SU-DHL-6 (cell line): Measurements from ENCODE around the gene FDXR.

Experiments
- EZH2phosphoT487 ChIP-seq: fragments of 200-600 bp; sonication (generic), shearing (Covaris generic); conservative IDR thresholded peaks from 2 replicates; pipeline ENCODE4 v1.6.1; 2018; ENCODE audit warnings: mild to moderate bottlenecking, antibody characterized with exemption, low read length, moderate library complexity, mixed read lengths
- TF ChIP-seq, protein P1 (sequence below): fragments of 200-600 bp; sonication (generic); IDR thresholded peaks from one replicate; pipeline ENCODE4 v1.5.1; 2017; ENCODE audit warnings: antibody characterized with exemption, mild to moderate bottlenecking, low read length, moderate library complexity; ENCODE audit not compliant: insufficient read depth, poor library complexity, severe bottlenecking

DNA sequence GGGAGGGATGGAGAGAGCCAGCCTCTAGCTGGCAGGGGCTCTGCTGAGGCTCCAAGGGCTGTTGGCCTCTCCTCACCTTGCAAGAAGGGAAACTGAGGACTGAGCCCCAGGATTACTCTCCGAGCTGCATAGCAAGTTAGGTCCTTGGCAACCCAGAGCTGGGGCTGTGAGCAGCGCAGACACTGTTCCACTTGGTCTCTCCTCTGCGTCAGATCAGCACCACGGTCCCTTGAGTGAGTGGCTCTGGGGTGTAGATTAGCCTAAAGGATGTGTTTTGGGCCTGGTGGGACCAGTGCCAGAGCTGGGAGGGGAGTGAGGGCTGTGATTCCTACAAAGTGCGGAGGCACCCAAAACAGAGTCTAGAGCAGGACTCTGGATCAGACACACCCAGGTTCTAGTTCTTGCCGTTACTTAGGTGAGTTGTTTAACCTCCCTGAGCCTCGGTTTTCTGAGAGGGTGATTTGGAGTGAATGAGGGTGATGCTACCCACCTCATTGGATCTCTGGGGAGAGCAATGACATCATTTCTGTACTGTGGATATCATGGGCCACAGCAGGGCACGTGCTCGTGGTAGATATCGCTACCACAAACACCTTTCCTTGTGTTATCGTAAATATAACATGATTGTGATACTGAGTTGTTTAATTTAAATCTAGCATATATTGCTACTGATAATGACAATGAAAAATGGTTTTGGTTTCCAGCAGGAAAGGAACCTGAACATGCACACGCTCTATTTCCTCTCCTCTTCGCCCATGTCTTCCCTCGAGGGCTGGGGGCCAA, 28.8 kb upstream of the FDXR start:
- TF ChIP-seq, protein P1, sequence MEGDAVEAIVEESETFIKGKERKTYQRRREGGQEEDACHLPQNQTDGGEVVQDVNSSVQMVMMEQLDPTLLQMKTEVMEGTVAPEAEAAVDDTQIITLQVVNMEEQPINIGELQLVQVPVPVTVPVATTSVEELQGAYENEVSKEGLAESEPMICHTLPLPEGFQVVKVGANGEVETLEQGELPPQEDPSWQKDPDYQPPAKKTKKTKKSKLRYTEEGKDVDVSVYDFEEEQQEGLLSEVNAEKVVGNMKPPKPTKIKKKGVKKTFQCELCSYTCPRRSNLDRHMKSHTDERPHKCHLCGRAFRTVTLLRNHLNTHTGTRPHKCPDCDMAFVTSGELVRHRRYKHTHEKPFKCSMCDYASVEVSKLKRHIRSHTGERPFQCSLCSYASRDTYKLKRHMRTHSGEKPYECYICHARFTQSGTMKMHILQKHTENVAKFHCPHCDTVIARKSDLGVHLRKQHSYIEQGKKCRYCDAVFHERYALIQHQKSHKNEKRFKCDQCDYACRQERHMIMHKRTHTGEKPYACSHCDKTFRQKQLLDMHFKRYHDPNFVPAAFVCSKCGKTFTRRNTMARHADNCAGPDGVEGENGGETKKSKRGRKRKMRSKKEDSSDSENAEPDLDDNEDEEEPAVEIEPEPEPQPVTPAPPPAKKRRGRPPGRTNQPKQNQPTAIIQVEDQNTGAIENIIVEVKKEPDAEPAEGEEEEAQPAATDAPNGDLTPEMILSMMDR = no peak
- TF ChIP-seq EZH2phosphoT487 = no peak
